ENCODE results near the gene RAPGEF6. TPM values are rescaled to one million over a fixed set of nuclear protein-coding genes. Genes with fewer than 3 reads are reported as not detected.

RAPGEF6 gene
- total and polyA plus RNA-seq, 9 of the 15 experiments (the other 6 are each of a cell fraction or from before 2014, with no cell fraction given), result 2.7 to 23.4 (median 12.7) TPM

GRCh38 chr5:131634238-131634637, 791 bp downstream of the RAPGEF6 start (continued):
- TF ChIP-seq, protein P1, sequence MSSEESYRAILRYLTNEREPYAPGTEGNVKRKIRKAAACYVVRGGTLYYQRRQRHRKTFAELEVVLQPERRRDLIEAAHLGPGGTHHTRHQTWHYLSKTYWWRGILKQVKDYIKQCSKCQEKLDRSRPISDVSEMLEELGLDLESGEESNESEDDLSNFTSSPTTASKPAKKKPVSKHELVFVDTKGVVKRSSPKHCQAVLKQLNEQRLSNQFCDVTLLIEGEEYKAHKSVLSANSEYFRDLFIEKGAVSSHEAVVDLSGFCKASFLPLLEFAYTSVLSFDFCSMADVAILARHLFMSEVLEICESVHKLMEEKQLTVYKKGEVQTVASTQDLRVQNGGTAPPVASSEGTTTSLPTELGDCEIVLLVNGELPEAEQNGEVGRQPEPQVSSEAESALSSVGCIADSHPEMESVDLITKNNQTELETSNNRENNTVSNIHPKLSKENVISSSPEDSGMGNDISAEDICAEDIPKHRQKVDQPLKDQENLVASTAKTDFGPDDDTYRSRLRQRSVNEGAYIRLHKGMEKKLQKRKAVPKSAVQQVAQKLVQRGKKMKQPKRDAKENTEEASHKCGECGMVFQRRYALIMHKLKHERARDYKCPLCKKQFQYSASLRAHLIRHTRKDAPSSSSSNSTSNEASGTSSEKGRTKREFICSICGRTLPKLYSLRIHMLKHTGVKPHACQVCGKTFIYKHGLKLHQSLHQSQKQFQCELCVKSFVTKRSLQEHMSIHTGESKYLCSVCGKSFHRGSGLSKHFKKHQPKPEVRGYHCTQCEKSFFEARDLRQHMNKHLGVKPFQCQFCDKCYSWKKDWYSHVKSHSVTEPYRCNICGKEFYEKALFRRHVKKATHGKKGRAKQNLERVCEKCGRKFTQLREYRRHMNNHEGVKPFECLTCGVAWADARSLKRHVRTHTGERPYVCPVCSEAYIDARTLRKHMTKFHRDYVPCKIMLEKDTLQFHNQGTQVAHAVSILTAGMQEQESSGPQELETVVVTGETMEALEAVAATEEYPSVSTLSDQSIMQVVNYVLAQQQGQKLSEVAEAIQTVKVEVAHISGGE (CRISPR knock-in tag; IDR thresholded peaks at IDR 0.05), result no peak

DNA sequence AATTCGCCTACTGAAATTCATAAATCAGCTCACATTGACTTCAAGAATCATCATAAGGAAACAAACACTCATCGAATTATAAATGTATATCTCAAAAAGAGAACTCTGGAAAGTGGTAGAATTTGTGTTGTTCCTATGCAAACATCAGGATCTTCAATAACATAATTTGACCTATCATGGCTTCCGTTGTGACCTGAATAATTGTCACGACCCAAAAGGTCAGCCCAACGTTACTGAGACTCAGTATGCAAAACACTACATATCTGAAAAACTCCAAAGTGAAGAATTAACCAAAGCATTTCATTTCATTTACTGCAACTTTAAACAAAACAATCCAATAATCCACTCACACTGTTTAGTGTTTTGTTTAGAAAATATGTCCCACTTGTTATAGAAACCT, 1.2 kb downstream of the RAPGEF6 start:
- Histone ChIP-seq H3K9ac (ENCODE audit: insufficient read depth in 1 of 2, low read depth in 2 of 2, low read length in 2 of 2) (peak overlapping the region in 1 of 2 experiments; percentile 92; a peak in 3 of 4 replicates), H3K4me2 (ENCODE audit: insufficient read depth, low read length) (peak overlapping the region; percentile 99), H3K9me1 (ENCODE audit: control insufficient read depth, insufficient read depth, low read length) (peaks cover 4% of the 10 kb centered on the region), H2AFZ (ENCODE audit: low read depth, low read length) (no peak overlapping the region), H3K4me3 (peak overlapping the region; percentile 70), H3K27ac (ENCODE audit: extremely low read depth, low read depth, low read length) (peak overlapping the region; percentile 99), H4K20me1 (replicated peaks; ENCODE audit: control insufficient read depth, insufficient read depth, low read length) (peaks cover 20% of the 10 kb centered on the region), H3K9me3 (replicated peaks; ENCODE audit: control insufficient read depth, insufficient read depth, low read depth, low read length) (no peaks in the 10 kb centered on the region), H3K79me2 (ENCODE audit: control insufficient read depth, insufficient read depth, low read length) (peaks cover 62% of the 10 kb centered on the region), H3K4me1 (replicated peaks in 1 of 2; ENCODE audit: control insufficient read depth in 2 of 2, insufficient read depth in 2 of 2, low read length in 2 of 2) (peaks cover 26 to 46% of the 10 kb centered on the region in 2 experiments; a peak in 4 of 5 replicates), H3K27me3 (ENCODE audit: control insufficient read depth in 2 of 2, insufficient read depth in 2 of 2, low read length in 2 of 2) (no peaks in the 10 kb centered on the region), H3K36me3 (ENCODE audit: control insufficient read depth, insufficient read depth, low read length) (peaks cover 15% of the 10 kb centered on the region)
- FAIRE-seq (no peak), DNase-seq (ENCODE audit: extremely low read depth in 1 of 4, low spot score in 3 of 4) (peak in 1 of 4 experiments; percentile 38), ATAC-seq (no peak)
- in situ Hi-C loops (cut with MboI), result no loop called here
- intact Hi-C loops (cut with micrococcal nuclease), result loop anchor here (2.0 kb wide), 2 partner anchors 45 to 163 kb away; partner anchors contain the start of gene FNIP1
- ChIA-PET POLR2A (interaction anchor here (1.1 to 1.8 kb wide), 2 partner anchors 10 to 165 kb away, joined by 3 to 5 read pairs; no protein-coding TSS in a partner anchor), CTCF (ENCODE audit: low intra/inter-chr PET ratio) (no interaction called here)
- BruUV-seq (replicated peaks), result no TSS peak
- WGBS (ENCODE audit: insufficient coverage, low coverage, missing lambda C conversion rate), result under 1% methylated on average over 5 of the region's 5 CpGs
- TF ChIP-seq POLR2H (tag; IDR thresholded peaks at IDR 0.05; ENCODE audit: low read depth), result peak; percentile 18
- TF ChIP-seq ELF1 (tag; IDR thresholded peaks at IDR 0.05), result peak; percentile 9; the same call in 1 of the 2 replicates
- TF ChIP-seq NR2C1 (IDR thresholded peaks at IDR 0.05), result peak; percentile 69; the same call in 1 of the 2 replicates
- TF ChIP-seq NR2C1 (tag; IDR thresholded peaks at IDR 0.05), result peak; percentile 75
- TF ChIP-seq E4F1 (CRISPR knock-in tag; IDR thresholded peaks at IDR 0.05; ENCODE audit: borderline replicate concordance), result peak; percentile 28; the same call in 1 of the 2 replicates
- peak in 1 of 3 experiments; percentile 17 for TF ChIP-seq YY1 (IDR thresholded peaks at IDR 0.05; ENCODE audit: borderline replicate concordance in 1 of 3, control insufficient read depth in 1 of 3, extremely low read depth in 1 of 3, insufficient read depth in 3 of 3, insufficient read length in 1 of 3, insufficient replicate concordance in 2 of 3, low read depth in 1 of 3, low read length in 2 of 3)
- TF ChIP-seq, protein P2, sequence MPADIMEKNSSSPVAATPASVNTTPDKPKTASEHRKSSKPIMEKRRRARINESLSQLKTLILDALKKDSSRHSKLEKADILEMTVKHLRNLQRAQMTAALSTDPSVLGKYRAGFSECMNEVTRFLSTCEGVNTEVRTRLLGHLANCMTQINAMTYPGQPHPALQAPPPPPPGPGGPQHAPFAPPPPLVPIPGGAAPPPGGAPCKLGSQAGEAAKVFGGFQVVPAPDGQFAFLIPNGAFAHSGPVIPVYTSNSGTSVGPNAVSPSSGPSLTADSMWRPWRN (IDR thresholded peaks at IDR 0.05; ENCODE audit: low read depth), result no peak
- no peak for TF ChIP-seq STAG1 (CRISPR knock-in tag; IDR thresholded peaks at IDR 0.05; ENCODE audit: borderline replicate concordance)

Data from K562 (cell line).